Measurements from ENCODE around the gene PGLYRP4. TPM values are rescaled to one million over a fixed set of nuclear protein-coding genes. Genes with fewer than 3 reads are reported as not detected.

PGLYRP4 gene
- total and polyA plus RNA-seq, 2 of the 4 experiments (the other 2 are of a cell fraction), result not detected

DNA sequence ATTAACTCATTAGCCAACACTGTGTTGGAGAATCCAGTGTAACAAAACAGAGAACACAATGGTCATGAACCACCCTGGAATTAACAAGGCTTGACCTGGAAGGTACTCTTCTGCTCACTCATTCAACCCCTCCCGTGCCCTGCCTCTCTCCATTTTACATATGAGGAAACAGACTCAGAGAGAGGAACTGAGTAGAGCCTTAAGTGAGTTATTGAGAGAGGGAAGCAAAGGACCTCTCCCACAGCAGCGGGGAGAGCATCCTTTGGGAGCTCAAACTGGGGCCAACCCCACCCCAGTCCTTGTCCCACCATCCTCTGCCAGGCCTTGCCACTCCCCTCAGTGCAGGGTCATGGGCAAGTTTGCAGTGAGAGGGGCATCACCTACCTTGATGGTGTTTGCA lies 25.4 kb upstream of the PGLYRP4 start:
- H3K9me1 ChIP-seq (ENCODE audit: insufficient read depth, low read length), result no peaks in the 10 kb centered on the region
- H3K56ac ChIP-seq (ENCODE audit: extremely low read depth, insufficient read depth, low read length), result no peak overlapping the region
- dilution Hi-C loops (cut with HindIII; ENCODE audit: low sequenced_read_pairs, unreplicated experiment), result no loop called here
- TF ChIP-seq POLR2A (IDR thresholded peaks at IDR 0.05; ENCODE audit: low read depth, low read length), result no peak
- TF ChIP-seq CEBPB (IDR thresholded peaks at IDR 0.05; ENCODE audit: low read depth, low read length), result no peak
- no peak for TF ChIP-seq SMC3 (IDR thresholded peaks at IDR 0.05; ENCODE audit: low read depth, low read length)
- TF ChIP-seq, protein P1, sequence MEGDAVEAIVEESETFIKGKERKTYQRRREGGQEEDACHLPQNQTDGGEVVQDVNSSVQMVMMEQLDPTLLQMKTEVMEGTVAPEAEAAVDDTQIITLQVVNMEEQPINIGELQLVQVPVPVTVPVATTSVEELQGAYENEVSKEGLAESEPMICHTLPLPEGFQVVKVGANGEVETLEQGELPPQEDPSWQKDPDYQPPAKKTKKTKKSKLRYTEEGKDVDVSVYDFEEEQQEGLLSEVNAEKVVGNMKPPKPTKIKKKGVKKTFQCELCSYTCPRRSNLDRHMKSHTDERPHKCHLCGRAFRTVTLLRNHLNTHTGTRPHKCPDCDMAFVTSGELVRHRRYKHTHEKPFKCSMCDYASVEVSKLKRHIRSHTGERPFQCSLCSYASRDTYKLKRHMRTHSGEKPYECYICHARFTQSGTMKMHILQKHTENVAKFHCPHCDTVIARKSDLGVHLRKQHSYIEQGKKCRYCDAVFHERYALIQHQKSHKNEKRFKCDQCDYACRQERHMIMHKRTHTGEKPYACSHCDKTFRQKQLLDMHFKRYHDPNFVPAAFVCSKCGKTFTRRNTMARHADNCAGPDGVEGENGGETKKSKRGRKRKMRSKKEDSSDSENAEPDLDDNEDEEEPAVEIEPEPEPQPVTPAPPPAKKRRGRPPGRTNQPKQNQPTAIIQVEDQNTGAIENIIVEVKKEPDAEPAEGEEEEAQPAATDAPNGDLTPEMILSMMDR (conservative IDR thresholded peaks at IDR 0.05; ENCODE audit: low read depth, low read length), result no peak
- TF ChIP-seq MAZ (IDR thresholded peaks at IDR 0.05; ENCODE audit: borderline replicate concordance, low read depth, low read length), result no peak
- TF ChIP-seq RFX5 (IDR thresholded peaks at IDR 0.05; ENCODE audit: low read depth, low read length), result no peak
- TF ChIP-seq RAD21 (IDR thresholded peaks at IDR 0.05; ENCODE audit: low read length), result no peak
- no peak for TF ChIP-seq BHLHE40 (IDR thresholded peaks at IDR 0.05; ENCODE audit: low read depth, low read length)
- DNase-seq (no peak), ATAC-seq (ENCODE audit: low read depth) (no peak)
- POLR2A ChIA-PET (ENCODE audit: unreplicated experiment), result no interaction called here
- no peak overlapping the region for H2BK5ac ChIP-seq (ENCODE audit: low read depth, low read length, poor library complexity, severe bottlenecking)
- CTCF ChIA-PET, result no interaction called here
- H3K4ac ChIP-seq (ENCODE audit: low read depth, low read length), result no peak overlapping the region
- H3K4me3 ChIP-seq (ENCODE audit: insufficient read depth, low read depth, low read length), result no peak overlapping the region
- no peak overlapping the region for H3K14ac ChIP-seq (replicated peaks; ENCODE audit: low read depth, low read length)
- no peak overlapping the region for H2BK120ac ChIP-seq (ENCODE audit: low read depth, low read length)
- no peaks in the 10 kb centered on the region for H4K20me1 ChIP-seq (ENCODE audit: insufficient read depth, low read length)
- BruUV-seq (replicated peaks), result no TSS peak
- no peak overlapping the region for H2BK20ac ChIP-seq (ENCODE audit: low read depth, low read length)
- H3K27ac ChIP-seq (ENCODE audit: insufficient read depth, low read length), result no peak overlapping the region
- no peak overlapping the region for H2AK9ac ChIP-seq (replicated peaks; ENCODE audit: low read depth, low read length, poor library complexity)
- H3K9ac ChIP-seq (ENCODE audit: low read depth, low read length), result no peak overlapping the region
- no peak overlapping the region for H4K5ac ChIP-seq (ENCODE audit: low read depth, low read length)
- intact Hi-C loops (cut with micrococcal nuclease), result no loop called here
- H3K23ac ChIP-seq (ENCODE audit: low read depth, low read length), result no peak overlapping the region
- H3K36me3 ChIP-seq (ENCODE audit: control insufficient read depth, insufficient read depth, low read length), result no peaks in the 10 kb centered on the region
- WGBS, 2 experiments (ENCODE audit: extremely low coverage in 2 of 2, insufficient read length in 1 of 2), result no CpG with 5 or more reads among the region's 2 CpGs
- H3K4me1 ChIP-seq (ENCODE audit: control insufficient read depth, insufficient read depth, low read length), result no peaks in the 10 kb centered on the region
- no peak overlapping the region for H3K18ac ChIP-seq (ENCODE audit: low read depth, low read length)
- in situ Hi-C loops (cut with MboI; ENCODE audit: low sequenced_read_pairs), result no loop called here
- no peak overlapping the region for H4K8ac ChIP-seq (ENCODE audit: low read depth in 2 of 2, low read length in 2 of 2)
- no peaks in the 10 kb centered on the region for H3K9me3 ChIP-seq (ENCODE audit: control insufficient read depth, insufficient read depth, low read length)
- H2BK15ac ChIP-seq (ENCODE audit: low read depth, low read length), result no peak overlapping the region
- H3K27me3 ChIP-seq (ENCODE audit: control insufficient read depth, insufficient read depth, low read length), result peaks cover 2% of the 10 kb centered on the region; the same call in 1 of the 2 replicates
- no peak overlapping the region for H4K91ac ChIP-seq (ENCODE audit: insufficient read depth, low read depth, low read length)
- H2AFZ ChIP-seq (replicated peaks; ENCODE audit: low read length, poor library complexity), result no peak overlapping the region
- H3K4me2 ChIP-seq (ENCODE audit: low read depth, low read length), result no peak overlapping the region
- no peaks in the 10 kb centered on the region for H3K79me1 ChIP-seq (ENCODE audit: low read depth in 1 of 2, low read length in 2 of 2)
- H2AK5ac ChIP-seq (ENCODE audit: low read depth, low read length), result no peak overlapping the region
